HG02981 (cell line): Measurements from ENCODE around the gene RHBDD1.
A peak's percentile ranks its signal among the peaks of the same experiment; 100 is the strongest.

Experiments used
- ATAC-seq: cut with Tn5 transposase; IDR thresholded peaks from one replicate; pipeline ENCODE4 v1.9.1; 2021; ENCODE audit warnings: mild to moderate bottlenecking, moderate library complexity; ENCODE audit not compliant: unreplicated experiment

Gene RHBDD1

GRCh38 chr2:226978300-226978699, 142.4 kb downstream of the RHBDD1 start:
- ATAC-seq = no peak

DNA sequence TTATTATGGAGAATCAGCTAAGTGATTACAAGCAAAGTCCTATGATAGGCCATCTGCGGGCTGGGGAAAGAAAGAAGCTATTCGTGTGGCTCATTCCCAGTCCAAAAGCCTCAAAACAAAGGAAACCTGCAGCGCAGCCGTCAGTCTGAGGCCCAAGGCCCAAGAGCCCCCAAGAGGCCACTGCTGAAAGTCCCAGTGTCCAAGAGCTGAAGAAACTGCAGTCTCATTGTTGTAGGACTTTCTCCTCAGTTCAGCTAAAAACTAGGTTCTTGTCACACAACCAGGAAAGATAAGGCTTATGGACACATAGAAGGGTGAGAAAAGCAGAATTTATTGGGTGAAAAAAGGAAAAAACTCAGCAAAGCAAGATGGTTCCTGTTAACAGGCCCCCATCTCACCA, 143.2 kb downstream of the RHBDD1 start:
- ATAC-seq = no peak

DNA sequence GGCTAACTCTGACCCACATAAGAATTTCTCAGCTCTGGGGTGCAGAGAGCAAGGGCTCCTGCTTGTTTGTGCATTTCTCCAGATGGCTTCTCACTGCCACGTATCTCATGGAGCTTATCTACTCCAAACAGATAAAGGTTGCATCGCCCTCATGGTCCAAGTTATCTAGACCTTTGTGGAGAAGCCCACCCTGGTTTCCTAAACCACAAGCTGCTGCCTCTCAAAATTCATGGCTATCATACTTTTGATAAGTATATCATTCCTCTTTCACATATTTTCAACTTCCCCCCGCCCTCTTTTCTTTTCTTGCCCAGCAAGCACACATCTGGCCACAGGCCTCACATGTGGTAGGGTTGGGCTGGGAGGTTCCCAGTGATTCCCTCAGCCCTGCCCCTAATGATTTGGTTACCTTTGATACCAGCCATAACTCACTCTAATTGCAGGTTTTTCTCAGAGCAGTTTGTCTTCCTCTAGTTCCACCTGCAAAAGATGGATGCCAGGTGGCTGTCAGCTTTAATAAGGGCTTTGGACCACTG, 146.0 kb downstream of the RHBDD1 start:
- no peak for ATAC-seq

- no peak for ATAC-seq
These were observed 148.3 kb downstream of the RHBDD1 start for GRCh38 chr2:226983895-226984749.

GRCh38 chr2:226984750-226985582, 149.1 kb downstream of the RHBDD1 start:
- peak; percentile 99 for ATAC-seq

DNA sequence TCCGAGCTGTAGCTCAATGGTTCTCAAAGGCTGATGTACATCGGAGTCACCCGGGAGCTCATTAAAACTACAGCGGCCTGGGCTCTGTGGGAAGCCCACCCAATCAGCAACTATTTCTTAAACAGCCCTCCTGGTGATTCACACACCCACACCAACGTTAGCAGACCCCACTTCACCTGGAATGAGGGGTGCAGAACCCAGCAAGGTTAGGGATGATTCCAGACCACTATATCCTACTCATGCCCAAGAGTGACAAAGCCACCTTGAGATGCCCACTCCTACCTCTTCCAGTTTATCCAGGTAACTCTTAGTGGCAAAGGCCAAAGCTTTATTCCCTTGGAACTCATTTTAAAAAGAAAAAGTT, 149.7 kb downstream of the RHBDD1 start:
- ATAC-seq = no peak

DNA sequence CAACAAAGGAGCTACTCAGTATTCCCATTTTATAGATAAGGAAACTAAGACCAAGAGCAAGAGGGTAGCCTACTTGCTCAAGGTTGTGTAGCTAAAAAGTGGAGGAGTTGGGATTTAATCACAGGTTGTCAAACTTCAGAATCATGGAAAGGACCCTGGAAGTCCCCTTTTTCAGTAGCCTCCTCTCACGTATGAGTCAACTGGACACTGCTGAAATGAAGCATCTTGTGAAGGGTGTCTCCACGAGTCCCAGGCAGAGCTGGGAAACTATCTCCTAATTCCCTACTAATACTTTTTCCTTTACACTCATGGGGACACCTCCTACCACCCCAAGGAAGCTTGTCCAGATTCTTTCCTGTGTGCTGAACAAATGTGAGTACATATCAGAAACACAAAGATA, 155.8 kb downstream of the RHBDD1 start:
- no peak for ATAC-seq

GRCh38 chr2:226993171-226993570, 157.3 kb downstream of the RHBDD1 start:
- ATAC-seq = no peak

- no peak for ATAC-seq
These were observed 158.9 kb downstream of the RHBDD1 start for GRCh38 chr2:226994775-226995174.

GRCh38 chr2:226995625-226996041, 159.8 kb downstream of the RHBDD1 start:
- no peak for ATAC-seq

- ATAC-seq = no peak
These were observed 163.8 kb downstream of the RHBDD1 start for GRCh38 chr2:226999661-227000060.

DNA sequence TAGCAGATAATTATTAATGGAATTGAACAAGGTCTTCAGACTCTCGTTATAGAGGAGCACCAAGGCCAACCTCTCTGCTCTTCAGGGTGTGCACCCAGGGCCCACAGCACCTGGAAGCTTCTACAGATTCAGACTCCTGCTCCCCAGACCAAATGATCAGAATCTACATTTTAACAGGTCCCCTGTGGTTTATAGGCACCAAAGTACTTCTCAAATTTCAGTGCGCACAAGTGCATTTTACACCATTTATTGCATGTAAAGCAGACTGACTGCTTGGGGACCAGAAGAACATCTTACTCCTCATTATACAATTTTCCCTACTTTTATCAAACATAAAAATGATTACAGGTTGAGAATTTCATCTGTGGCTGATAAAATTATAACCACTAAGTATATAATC, 164.3 kb downstream of the RHBDD1 start:
- no peak for ATAC-seq

DNA sequence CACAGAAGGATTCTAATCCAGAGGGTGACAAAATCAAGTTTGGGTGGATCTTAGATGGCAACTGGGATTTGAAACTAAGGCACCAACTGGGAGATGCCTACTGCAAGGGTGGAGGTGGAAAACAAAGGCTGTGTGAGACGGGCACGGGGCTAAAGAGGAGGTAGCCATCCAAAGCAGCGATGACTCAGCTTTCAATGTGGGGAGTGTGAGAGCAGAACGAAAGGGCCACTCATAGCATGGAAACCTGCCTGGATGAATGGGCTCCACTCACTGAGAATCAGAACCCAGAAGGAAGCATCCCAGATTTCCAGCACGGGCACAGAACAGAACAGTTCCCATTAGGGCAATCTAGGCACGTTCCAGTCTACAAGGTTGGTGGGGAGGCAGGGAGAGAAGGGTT, 168.6 kb downstream of the RHBDD1 start:
- no peak for ATAC-seq

DNA sequence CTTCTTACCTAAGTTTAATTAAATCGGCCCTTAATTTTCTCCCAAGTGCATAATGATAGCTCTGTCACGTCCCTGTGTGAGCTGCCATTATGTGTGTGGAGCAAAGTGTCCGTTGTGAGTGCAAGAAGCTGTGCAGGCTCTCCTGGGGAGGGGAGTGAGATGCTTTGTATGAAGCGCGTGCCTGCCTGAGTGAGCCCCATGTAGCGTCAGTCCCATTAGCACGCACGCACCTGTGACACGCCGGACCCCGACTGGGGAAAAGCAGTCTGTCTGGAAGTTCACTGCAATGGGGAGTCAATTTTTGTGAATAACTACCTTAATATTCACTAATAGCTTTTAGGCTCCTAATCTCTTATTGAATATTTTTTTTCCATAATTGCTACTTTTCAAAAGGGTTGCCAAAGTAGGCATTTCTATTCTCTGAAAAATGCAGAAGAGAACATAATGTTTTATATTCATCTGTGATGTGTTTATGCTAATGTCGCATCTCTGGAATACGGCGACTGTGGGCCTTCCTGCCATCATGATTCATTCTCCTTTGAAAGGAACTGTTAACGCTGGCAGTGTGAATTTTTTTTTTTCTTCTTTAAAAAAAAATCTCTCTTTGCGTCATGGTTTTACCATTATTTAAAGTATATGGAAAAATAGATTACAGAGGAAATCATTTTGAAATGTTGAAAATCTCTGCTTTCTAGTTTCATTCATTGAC, 170.5 kb downstream of the RHBDD1 start:
- ATAC-seq = no peak

- no peak for ATAC-seq
These were observed 171.3 kb downstream of the RHBDD1 start for GRCh38 chr2:227007148-227007547.

DNA sequence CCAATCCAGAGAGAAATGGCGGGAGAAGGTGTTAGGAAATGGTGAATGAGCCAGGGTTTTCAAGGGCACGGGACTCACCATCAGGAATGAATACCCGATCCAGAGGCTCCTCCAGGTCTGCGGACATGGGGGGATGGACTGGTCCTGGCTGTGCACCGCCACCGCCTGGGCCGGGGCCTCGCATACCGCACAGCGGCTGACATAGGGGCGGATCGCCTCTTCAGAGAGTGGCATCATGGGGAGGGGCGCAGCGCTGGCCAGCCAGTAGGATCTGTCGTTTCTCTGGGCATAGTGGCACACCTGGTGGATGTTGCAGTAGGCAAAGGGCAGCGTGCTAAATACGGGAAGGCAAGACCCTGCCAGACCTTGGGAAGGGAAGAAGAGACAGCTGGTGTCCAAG, 172.1 kb downstream of the RHBDD1 start:
- no peak for ATAC-seq

DNA sequence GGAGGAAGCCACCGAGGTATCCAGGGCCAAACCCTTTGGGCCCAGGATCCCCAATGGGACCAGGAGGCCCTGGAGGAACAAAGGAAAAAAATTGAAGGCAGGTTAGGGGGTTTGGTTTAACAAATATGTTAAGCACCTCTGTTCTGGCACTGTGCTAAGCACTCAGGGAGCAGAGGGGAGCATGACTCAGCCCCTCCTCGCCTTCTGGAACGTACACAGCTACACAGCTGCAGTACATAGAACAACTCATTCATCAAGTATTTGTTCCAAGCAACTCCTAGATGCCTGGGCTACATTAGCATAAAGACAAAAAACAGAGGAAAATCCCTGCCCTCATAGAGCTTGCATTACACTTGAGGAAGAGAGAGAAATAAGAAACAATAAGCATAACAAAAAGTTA, 174.6 kb downstream of the RHBDD1 start:
- no peak for ATAC-seq

GRCh38 chr2:227013330-227013729, 177.5 kb downstream of the RHBDD1 start:
- no peak for ATAC-seq

DNA sequence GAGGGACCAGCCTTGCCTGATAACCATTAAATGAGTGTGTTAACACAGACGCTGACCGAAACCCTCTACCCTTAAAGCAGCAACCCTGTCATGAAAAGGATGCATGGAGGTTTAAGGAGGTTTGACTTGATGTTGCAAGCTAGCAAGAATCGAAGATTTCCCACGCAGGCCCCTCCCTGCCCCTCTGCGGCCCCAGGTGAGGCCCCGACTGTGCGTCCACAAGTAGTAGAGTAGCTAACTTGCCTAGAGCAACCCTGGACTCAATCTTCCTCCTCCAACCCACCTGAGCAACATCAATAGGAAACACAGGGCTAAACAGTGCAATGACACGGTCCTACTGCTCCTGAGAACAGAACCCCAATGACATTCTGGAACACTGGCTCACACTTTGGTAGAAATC, 178.0 kb downstream of the RHBDD1 start:
- no peak for ATAC-seq

DNA sequence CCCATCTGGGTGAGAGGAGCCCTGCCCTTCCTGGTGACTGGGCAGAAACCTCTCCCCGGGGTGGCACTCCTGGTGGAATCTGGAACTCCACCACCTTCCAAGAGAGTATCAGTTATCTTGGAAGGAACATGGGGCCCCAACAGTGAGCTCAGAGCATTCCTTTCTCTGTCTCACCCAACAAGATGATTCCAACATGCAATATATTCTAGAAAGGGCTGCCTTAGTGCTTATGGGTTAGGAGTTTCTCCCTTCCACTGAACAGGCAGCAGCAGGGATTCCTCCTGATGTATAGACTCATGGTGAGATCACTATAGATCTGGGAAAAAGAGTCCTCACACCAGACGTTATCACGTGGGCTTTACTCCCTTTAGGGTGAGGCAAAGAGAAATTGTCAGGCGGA, 181.0 kb downstream of the RHBDD1 start:
- no peak for ATAC-seq

DNA sequence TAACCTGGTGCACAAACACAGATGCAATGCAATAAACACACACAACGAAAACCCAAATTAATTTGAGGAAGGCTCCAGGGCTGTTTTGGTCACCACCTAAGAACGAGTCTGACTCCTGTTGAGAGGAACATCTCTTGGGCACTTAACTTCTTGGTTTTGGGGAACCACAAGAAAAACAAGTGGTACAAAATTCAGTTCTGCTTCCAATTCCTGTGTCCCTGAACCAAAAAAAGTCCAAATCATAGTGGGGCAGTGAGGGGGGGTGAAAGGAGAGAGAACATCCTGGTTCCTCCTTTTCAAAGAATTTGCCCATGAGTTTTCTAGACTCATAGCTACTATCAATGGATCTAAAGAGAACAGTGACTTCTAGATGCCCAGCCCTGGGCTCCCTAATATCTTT, 184.6 kb downstream of the RHBDD1 start:
- ATAC-seq = no peak
